Psoas muscle (tissue), 8 donors: Measurements from ENCODE around the gene SMIM14. TPM values are rescaled to one million over a fixed set of nuclear protein-coding genes. Genes with fewer than 3 reads are reported as not detected.
"Not testable (repeated sequence)": the region's sequence is repeated elsewhere in the genome, so short reads cannot be mapped to it uniquely, and the experiment has no call there.

Experiments
- ATAC-seq, 4 donors: fragments of 200-7000 bp; cut with Tn5 transposase; one replicate each; pipeline ENCODE4 v1.9.1; 2020; ENCODE audit warnings: moderate library complexity in 3 of 4, mild to moderate bottlenecking in 2 of 4
- DNase-seq, 2 donors: peaks; one replicate each; pipeline ENCODE4 v3.0.0-alpha.2; 2020
- H3K27ac ChIP-seq: fragments of 200-600 bp; one replicate; pipeline ENCODE4 v1.8.0; 2022
- H3K27me3 ChIP-seq, 3 donors: fragments of 200-600 bp in 1 of 3; one replicate each; pipeline versions ENCODE4 v1.6.1 to v1.8.0; 2013 to 2022; ENCODE audit warnings: low read length in 2 of 3, mild to moderate bottlenecking in 2 of 3, moderate library complexity in 1 of 3; ENCODE audit not compliant: insufficient read depth in 3 of 3
- H3K36me3 ChIP-seq, 2 donors: fragments of 200-600 bp in 1 of 2; one replicate each; pipeline versions ENCODE4 v1.6.1 to v1.8.0; 2013 to 2022; ENCODE audit warnings: low read depth in 1 of 2, mild to moderate bottlenecking in 1 of 2, moderate library complexity in 1 of 2; ENCODE audit not compliant: insufficient read depth in 1 of 2
- H3K4me1 ChIP-seq: fragments of 200-600 bp; one replicate; pipeline ENCODE4 v1.8.0; 2022
- H3K4me3 ChIP-seq: fragments of 200-600 bp; one replicate; pipeline ENCODE4 v1.8.0; 2022; ENCODE audit warnings: mild to moderate bottlenecking
- H3K9me3 ChIP-seq: fragments of 200-600 bp; one replicate; pipeline ENCODE4 v1.8.0; 2022
- CTCF ChIP-seq: fragments of 200-600 bp; IDR thresholded peaks from one replicate; pipeline ENCODE4 v1.8.0; 2022; ENCODE audit warnings: antibody characterized with exemption
- WGBS, 3 donors: extraction: QIAGEN DNeasy Blood & Tissue Kit; methylation state at CpG; one replicate each; pipeline versions ENCODE4 v1.1.6 to v1.1.7; 2013; 5-methylcytosine and 5-hydroxymethylcytosine counted together
- intact Hi-C, 2 donors: fragments of 100-400 bp; cut with DNase I; formaldehyde crosslinking; loops; one replicate each; pipeline versions ENCODE4 v1.11.0 to v1.14.2; 2022
- polyA plus RNA-seq, 3 donors: library from polyadenylated mRNA; stranded (reverse); fragments of 200-250 nt; gene quantifications; one replicate each; pipeline ENCODE4 v1.2.3, GENCODE V29; 2013
- total RNA-seq, 4 donors: library from RNA; stranded (reverse); fragmentation: NEBNext Ultra II Directional in 2 of 4; extraction: Animal tissue kit (Norgen Biotek cat#: 25700) in 2 of 4; gene quantifications; one replicate each; pipeline versions ENCODE4 v1.2.1 to v1.2.4, GENCODE V29; 2021 to 2023
- donor health status: healthy with polysubstance abuse.
- donor health status: DM: no; HTN: no; CAD: no; lungs with moderate emphysema.
- donor health status: Bipolar disorder and iron deficiency.
- donor health status: healthy.
- donor health status: DM: yes; HTN: yes; CAD: no.
- donor health status: DM: no; HTN: no; CAD: no.
- donor health status: DM: no; HTN: no; CAD: no.
- donor health status: DM: yes; HTN: yes; CAD: no.

The SMIM14 gene
- total and polyA plus RNA-seq, 7 donors, result 2.2 to 8.4 (median 6.0) TPM

GRCh38 chr4:39510348-39510929, 128.2 kb downstream of the SMIM14 start:
- Histone ChIP-seq H3K27ac (no peak overlapping the region), H3K9me3 (no peaks in the 10 kb centered on the region), H3K27me3 (no peaks in the 10 kb centered on the region), H3K4me3 (no peak overlapping the region), H3K36me3 (peaks cover 13 to 85% of the 10 kb centered on the region in 2 donors), H3K4me1 (no peaks in the 10 kb centered on the region)
- TF ChIP-seq CTCF, result no peak
- intact Hi-C loops, result no loop called here
- DNase-seq (no peak), ATAC-seq (no peak)
- 94 to 98% (median 95%) methylated on average over 5 of the region's 5 CpGs for WGBS, 3 donors

DNA sequence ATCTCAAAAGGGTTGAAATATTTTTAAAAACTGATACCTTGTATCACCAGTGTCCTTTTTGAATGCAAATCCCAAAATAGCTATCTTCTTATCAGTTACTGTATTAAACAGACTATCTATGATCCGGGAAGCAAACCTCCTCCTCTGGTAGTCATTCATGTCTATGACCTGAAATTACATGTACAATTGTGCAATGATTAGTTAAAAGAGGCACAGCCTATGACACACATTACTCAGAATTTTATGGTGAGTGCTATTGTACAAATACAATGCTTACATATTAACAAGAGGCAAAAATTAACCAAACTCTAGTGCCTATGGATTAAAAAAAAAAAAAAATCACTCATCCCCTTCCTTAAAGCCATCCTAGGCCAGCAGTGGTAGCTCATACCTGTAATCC, 133.1 kb downstream of the SMIM14 start:
- no peak for TF ChIP-seq CTCF

DNA sequence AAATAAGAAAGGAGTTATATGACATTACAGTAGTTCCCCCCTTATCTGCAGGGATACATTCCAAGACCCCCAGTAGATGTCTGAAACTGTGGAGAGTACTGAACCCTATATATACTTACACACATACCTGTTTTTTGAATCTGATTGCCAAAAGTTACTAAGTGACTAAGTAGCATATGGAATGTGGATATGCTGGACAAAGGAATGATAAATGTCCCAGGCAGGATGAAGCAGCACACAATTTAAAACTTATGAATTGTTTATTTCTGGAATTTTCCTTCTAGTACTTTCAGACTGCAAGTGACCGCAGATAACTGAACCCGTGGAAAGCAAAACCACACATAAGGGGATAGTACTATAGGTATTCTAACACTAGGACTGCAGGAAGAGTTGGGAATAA, 134.1 kb downstream of the SMIM14 start:
- ATAC-seq (no peak), DNase-seq (no peak)
- Histone ChIP-seq H3K27ac (no peak overlapping the region), H3K36me3 (peaks cover 13 to 96% of the 10 kb centered on the region in 2 donors), H3K9me3 (no peaks in the 10 kb centered on the region), H3K27me3 (no peaks in the 10 kb centered on the region), H3K4me3 (no peak overlapping the region), H3K4me1 (no peaks in the 10 kb centered on the region)
- 95 to 97% (median 96%) methylated on average over 2 of the region's 2 CpGs for WGBS, 3 donors
- no peak for TF ChIP-seq CTCF
- intact Hi-C loops, result no loop called here

More for the DNA sequence above, 133.1 kb downstream of the SMIM14 start:
- no peak for ATAC-seq
- intact Hi-C loops, result no loop called here
- Histone ChIP-seq H3K36me3 (peaks cover 13 to 96% of the 10 kb centered on the region in 2 donors), H3K9me3 (no peaks in the 10 kb centered on the region), H3K4me1 (no peaks in the 10 kb centered on the region), H3K4me3 (no peak overlapping the region), H3K27me3 (no peaks in the 10 kb centered on the region), H3K27ac (no peak overlapping the region)
- 88 to 97% (median 92%) methylated on average over 1 of the region's 1 CpG for WGBS, 3 donors
- DNase-seq, result no peak

- intact Hi-C loops, H3K9me3 ChIP-seq, ATAC-seq, H3K4me1 ChIP-seq, H3K4me3 ChIP-seq, H3K27me3 ChIP-seq, H3K27ac ChIP-seq: not testable (repeated sequence)
- 91 to 93% (median 91%) methylated on average over 4 of the region's 4 CpGs for WGBS, 3 donors
- peaks cover 6 to 93% of the 10 kb centered on the region in 2 donors for H3K36me3 ChIP-seq
- peak in 1 of 2 donors; percentile 51 for DNase-seq
Observed at GRCh38 chr4:39502664-39503035, 136.0 kb downstream of the SMIM14 start.

DNA sequence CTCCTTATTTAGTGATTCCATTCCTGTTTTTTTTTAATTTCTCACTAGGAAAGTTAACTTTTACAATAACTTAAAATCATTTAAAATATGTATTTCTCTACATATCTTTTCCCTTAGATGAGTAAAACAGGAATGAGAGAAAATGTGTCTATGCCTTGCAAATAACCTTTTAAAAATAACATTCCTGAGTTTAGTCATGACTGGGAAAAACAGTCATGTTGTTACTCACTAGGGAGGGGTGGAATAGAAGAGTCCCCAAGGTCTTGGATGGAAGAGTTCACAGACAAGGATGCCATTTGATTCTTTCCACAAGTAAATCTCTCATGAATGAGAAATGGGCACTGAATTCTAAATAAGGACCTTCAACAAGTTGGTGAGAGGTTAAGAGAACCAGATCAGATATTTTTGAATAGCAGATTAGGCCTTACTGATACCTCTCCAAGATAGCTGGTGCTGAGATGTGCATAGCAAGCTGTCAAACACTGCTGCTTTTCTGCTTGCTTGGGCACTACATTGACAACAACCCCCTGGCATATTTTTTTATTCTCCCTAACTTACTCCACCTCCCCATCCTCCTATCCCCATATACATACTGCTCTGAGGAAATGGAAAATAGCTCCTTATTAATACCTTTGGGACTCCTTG, 136.5 kb downstream of the SMIM14 start:
- Histone ChIP-seq H3K4me1 (no peaks in the 10 kb centered on the region), H3K9me3 (no peaks in the 10 kb centered on the region), H3K27me3 (no peaks in the 10 kb centered on the region), H3K4me3 (no peak overlapping the region), H3K27ac (no peak overlapping the region), H3K36me3 (peaks cover 6 to 88% of the 10 kb centered on the region in 2 donors)
- TF ChIP-seq CTCF, result no peak
- ATAC-seq (no peak), DNase-seq (no peak)
- intact Hi-C loops, result no loop called here
